ENCODE measurements around the gene C1GALT1.
"Not testable (repeated sequence)": the region's sequence is repeated elsewhere in the genome, so short reads cannot be mapped to it uniquely, and the experiment has no call there.

Gene C1GALT1

DNA sequence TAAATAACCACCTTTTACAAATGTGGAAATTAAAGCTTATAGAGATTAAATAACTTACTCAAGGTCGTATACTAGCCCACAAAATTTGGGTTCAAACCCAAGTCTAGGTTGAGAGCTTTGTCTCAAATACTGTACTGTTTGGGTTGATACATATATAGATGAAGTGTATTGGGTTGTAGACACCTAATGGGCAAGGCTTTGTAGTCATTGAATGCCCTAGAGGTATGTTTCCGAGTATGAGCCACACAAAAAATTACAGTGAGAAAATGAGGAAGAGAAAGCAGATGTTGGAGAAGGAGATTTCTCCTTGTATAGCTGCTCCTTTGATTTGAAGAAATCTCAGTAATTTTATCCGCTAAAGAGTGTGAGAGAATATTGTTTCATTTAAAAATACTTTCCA, 60.6 kb downstream of the C1GALT1 start:
- no peak for ATAC-seq (ENCODE audit: insufficient read depth, low read depth)
- DNase-seq, result no peak
- H3K27me3 ChIP-seq (ENCODE audit: insufficient read depth, low read length, poor library complexity), result no peaks in the 10 kb centered on the region
- H3K4me3 ChIP-seq (ENCODE audit: low read depth in 1 of 2, low read length in 2 of 2), result no peak overlapping the region
- no peaks in the 10 kb centered on the region for H3K4me1 ChIP-seq (ENCODE audit: insufficient read depth, low read length)
- H3K79me2 ChIP-seq (ENCODE audit: insufficient read depth, low read length), result no peaks in the 10 kb centered on the region
- no peaks in the 10 kb centered on the region for H3K9me3 ChIP-seq (ENCODE audit: insufficient read depth, low read length, severe bottlenecking)
- no peaks in the 10 kb centered on the region for H4K20me1 ChIP-seq (ENCODE audit: insufficient read depth, low read length)
- TF ChIP-seq EZH2 (IDR thresholded peaks at IDR 0.05; ENCODE audit: borderline replicate concordance, low read depth, low read length, severe bottlenecking), result no peak
- TF ChIP-seq, protein P1, sequence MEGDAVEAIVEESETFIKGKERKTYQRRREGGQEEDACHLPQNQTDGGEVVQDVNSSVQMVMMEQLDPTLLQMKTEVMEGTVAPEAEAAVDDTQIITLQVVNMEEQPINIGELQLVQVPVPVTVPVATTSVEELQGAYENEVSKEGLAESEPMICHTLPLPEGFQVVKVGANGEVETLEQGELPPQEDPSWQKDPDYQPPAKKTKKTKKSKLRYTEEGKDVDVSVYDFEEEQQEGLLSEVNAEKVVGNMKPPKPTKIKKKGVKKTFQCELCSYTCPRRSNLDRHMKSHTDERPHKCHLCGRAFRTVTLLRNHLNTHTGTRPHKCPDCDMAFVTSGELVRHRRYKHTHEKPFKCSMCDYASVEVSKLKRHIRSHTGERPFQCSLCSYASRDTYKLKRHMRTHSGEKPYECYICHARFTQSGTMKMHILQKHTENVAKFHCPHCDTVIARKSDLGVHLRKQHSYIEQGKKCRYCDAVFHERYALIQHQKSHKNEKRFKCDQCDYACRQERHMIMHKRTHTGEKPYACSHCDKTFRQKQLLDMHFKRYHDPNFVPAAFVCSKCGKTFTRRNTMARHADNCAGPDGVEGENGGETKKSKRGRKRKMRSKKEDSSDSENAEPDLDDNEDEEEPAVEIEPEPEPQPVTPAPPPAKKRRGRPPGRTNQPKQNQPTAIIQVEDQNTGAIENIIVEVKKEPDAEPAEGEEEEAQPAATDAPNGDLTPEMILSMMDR (IDR thresholded peaks at IDR 0.05; ENCODE audit: borderline replicate concordance, extremely low read depth, low read length, poor library complexity, severe bottlenecking), result no peak
- H3K36me3 ChIP-seq (ENCODE audit: insufficient read depth, low read length), result peaks cover 40% of the 10 kb centered on the region
- H3K27ac ChIP-seq (ENCODE audit: low read length), result no peak overlapping the region
- no peak overlapping the region for H2AFZ ChIP-seq (ENCODE audit: low read depth, low read length)
- H3K9ac ChIP-seq (ENCODE audit: low read depth, low read length), result no peak overlapping the region
- no peak overlapping the region for H3K4me2 ChIP-seq (ENCODE audit: insufficient read depth, low read length)

DNA sequence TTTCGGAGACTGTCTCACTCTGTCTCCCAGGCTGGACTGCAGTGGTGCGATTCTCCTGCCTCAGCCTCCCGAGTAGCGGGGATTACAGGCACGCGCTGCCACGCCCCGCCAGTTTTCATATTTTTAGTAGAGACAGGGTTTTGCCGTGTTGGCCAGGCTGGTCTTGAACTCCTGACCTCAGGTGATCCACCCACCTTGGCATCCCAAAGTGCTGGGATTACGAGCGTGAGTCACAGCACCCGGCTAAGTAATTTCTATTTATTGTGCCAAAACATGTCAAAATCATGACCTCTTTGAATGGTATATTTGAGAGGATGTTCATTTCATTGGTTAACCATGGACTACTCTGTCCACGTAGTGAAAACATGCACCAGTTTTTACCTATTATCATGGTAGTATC, 62.9 kb downstream of the C1GALT1 start:
- H3K36me3 ChIP-seq (ENCODE audit: insufficient read depth, low read length), result peaks cover 25% of the 10 kb centered on the region; the same call in 1 of the 2 replicates
- H3K9ac ChIP-seq (ENCODE audit: low read depth, low read length); DNase-seq; H3K27me3 ChIP-seq (ENCODE audit: insufficient read depth, low read length, poor library complexity); H3K9me3 ChIP-seq (ENCODE audit: insufficient read depth, low read length, severe bottlenecking); H3K4me3 ChIP-seq (ENCODE audit: low read depth in 1 of 2, low read length in 2 of 2); H3K27ac ChIP-seq (ENCODE audit: low read length); H3K4me2 ChIP-seq (ENCODE audit: insufficient read depth, low read length); H4K20me1 ChIP-seq (ENCODE audit: insufficient read depth, low read length); H3K79me2 ChIP-seq (ENCODE audit: insufficient read depth, low read length); H3K4me1 ChIP-seq (ENCODE audit: insufficient read depth, low read length); H2AFZ ChIP-seq (ENCODE audit: low read depth, low read length); ATAC-seq (ENCODE audit: insufficient read depth, low read depth): not testable (repeated sequence)

DNA sequence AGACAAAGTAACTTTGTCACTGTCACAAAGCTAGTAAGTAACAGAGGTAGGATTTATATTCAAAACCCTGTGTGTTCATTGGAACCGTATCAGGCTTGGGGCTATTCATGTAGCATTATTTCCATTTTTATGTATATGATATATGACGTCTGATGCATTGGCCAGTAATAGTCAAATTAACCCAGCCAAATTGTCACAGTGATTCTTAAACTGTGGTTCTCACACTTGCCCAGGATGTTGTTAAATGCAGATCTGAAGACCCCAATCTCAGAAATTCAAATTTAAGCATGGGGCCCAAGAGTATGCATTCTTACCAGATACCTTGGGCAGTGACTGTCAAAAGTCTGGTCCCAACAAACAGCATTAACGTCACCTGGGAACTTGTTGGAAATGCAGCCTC, 63.9 kb downstream of the C1GALT1 start:
- no peaks in the 10 kb centered on the region for H3K9me3 ChIP-seq (ENCODE audit: insufficient read depth, low read length, severe bottlenecking)
- TF ChIP-seq EZH2 (IDR thresholded peaks at IDR 0.05; ENCODE audit: borderline replicate concordance, low read depth, low read length, severe bottlenecking), result no peak
- TF ChIP-seq, protein P1 (IDR thresholded peaks at IDR 0.05; ENCODE audit: borderline replicate concordance, extremely low read depth, low read length, poor library complexity, severe bottlenecking), result no peak
- peaks cover 25% of the 10 kb centered on the region; the same call in 1 of the 2 replicates for H3K36me3 ChIP-seq (ENCODE audit: insufficient read depth, low read length)

DNA sequence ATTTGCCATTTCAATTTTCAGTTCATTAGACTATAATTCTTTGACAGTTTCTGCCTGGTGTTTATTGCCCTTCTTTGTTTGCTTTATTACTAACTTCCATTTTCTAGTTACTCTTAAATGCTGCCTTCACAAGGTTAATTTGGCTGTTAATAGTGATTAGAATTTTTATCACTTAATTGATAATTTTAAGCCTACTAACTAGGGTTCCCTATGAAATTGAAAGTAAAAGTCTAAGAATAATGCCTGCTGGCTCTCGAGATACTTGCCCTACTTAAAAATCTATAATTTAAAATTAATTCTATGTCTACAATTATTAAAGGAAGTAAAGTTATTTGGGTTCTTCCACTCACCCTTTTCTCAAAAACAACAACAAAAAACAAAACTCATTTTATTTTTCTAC, 65.3 kb downstream of the C1GALT1 start:
- Histone ChIP-seq H4K20me1 (ENCODE audit: insufficient read depth, low read length) (no peaks in the 10 kb centered on the region), H3K9me3 (ENCODE audit: insufficient read depth, low read length, severe bottlenecking) (no peaks in the 10 kb centered on the region), H3K27me3 (ENCODE audit: insufficient read depth, low read length, poor library complexity) (no peaks in the 10 kb centered on the region), H3K9ac (ENCODE audit: low read depth, low read length) (no peak overlapping the region), H3K79me2 (ENCODE audit: insufficient read depth, low read length) (no peaks in the 10 kb centered on the region), H3K27ac (ENCODE audit: low read length) (no peak overlapping the region), H3K4me1 (ENCODE audit: insufficient read depth, low read length) (no peaks in the 10 kb centered on the region), H3K4me3 (ENCODE audit: low read depth in 1 of 2, low read length in 2 of 2) (no peak overlapping the region), H3K36me3 (ENCODE audit: insufficient read depth, low read length) (peaks cover 25% of the 10 kb centered on the region; the same call in 1 of the 2 replicates), H3K4me2 (ENCODE audit: insufficient read depth, low read length) (no peak overlapping the region), H2AFZ (ENCODE audit: low read depth, low read length) (no peak overlapping the region)
- ATAC-seq (ENCODE audit: insufficient read depth, low read depth) (no peak), DNase-seq (no peak)
- TF ChIP-seq EZH2 (IDR thresholded peaks at IDR 0.05; ENCODE audit: borderline replicate concordance, low read depth, low read length, severe bottlenecking), result no peak
- TF ChIP-seq, protein P1 (IDR thresholded peaks at IDR 0.05; ENCODE audit: borderline replicate concordance, extremely low read depth, low read length, poor library complexity, severe bottlenecking), result no peak

More for the DNA sequence above, 63.9 kb downstream of the C1GALT1 start:
- DNase-seq (no peak), ATAC-seq (ENCODE audit: insufficient read depth, low read depth) (no peak)
- Histone ChIP-seq H3K4me3 (ENCODE audit: low read depth in 1 of 2, low read length in 2 of 2) (no peak overlapping the region), H2AFZ (ENCODE audit: low read depth, low read length) (no peak overlapping the region), H3K9ac (ENCODE audit: low read depth, low read length) (no peak overlapping the region), H3K27ac (ENCODE audit: low read length) (no peak overlapping the region), H3K27me3 (ENCODE audit: insufficient read depth, low read length, poor library complexity) (no peaks in the 10 kb centered on the region), H4K20me1 (ENCODE audit: insufficient read depth, low read length) (no peaks in the 10 kb centered on the region), H3K4me2 (ENCODE audit: insufficient read depth, low read length) (no peak overlapping the region), H3K4me1 (ENCODE audit: insufficient read depth, low read length) (no peaks in the 10 kb centered on the region), H3K79me2 (ENCODE audit: insufficient read depth, low read length) (no peaks in the 10 kb centered on the region)
